Thyroid gland (tissue), 4 donors: Measurements from ENCODE around the gene TMPRSS13.

Source experiments
- POLR2A ChIP-seq, 2 donors: fragments of 450-650 bp; IDR thresholded peaks; one replicate each; pipeline ENCODE4 v1.6.1; 2017; ENCODE audit warnings: antibody characterized with exemption in 2 of 2, mild to moderate bottlenecking in 2 of 2, moderate library complexity in 1 of 2
- TF ChIP-seq, protein P1 (sequence below), 6 experiments: fragments of 200-600 bp in 3 of 6; fragments of 450-650 bp in 3 of 6; sonication (generic) in 3 of 6; IDR thresholded peaks; one replicate each; pipeline ENCODE4 v1.5.1; 2016 to 2019; ENCODE audit warnings: antibody characterized with exemption in 6 of 6, mild to moderate bottlenecking in 2 of 6, inconsistent platforms in 1 of 6, moderate library complexity in 1 of 6

DNA sequence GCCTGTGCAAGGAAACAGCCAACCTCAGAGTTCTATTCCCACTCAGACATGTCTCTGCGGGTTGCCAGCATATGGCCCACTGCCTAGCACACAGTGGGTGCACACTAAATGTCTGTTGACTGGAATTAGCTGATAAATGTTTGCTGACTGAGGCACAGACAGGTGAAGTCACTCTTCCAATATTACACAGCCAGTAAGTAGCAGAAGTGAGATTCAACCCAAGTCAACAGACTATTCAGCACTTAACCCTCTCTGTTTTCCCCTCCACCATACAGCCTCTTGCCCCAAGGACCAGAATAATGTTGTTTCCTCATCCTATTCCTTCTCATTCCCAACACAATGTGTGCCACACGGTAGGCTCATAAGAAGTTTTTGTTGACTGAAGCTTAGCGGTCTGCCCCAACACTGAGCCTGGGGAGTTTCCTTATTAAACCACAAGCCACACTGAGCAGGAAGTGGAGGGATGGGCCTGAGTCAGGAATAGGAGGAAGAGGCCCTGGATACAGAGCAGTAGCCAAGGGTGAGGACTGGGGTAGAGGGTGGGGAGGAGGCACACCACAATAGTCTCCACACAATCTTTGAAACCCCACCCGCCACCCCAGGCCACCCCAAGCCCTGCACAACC lies 41.3 kb upstream of the TMPRSS13 start:
- TF ChIP-seq, protein P1, sequence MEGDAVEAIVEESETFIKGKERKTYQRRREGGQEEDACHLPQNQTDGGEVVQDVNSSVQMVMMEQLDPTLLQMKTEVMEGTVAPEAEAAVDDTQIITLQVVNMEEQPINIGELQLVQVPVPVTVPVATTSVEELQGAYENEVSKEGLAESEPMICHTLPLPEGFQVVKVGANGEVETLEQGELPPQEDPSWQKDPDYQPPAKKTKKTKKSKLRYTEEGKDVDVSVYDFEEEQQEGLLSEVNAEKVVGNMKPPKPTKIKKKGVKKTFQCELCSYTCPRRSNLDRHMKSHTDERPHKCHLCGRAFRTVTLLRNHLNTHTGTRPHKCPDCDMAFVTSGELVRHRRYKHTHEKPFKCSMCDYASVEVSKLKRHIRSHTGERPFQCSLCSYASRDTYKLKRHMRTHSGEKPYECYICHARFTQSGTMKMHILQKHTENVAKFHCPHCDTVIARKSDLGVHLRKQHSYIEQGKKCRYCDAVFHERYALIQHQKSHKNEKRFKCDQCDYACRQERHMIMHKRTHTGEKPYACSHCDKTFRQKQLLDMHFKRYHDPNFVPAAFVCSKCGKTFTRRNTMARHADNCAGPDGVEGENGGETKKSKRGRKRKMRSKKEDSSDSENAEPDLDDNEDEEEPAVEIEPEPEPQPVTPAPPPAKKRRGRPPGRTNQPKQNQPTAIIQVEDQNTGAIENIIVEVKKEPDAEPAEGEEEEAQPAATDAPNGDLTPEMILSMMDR (IDR thresholded peaks at IDR 0.05), result no peak
- no peak for TF ChIP-seq POLR2A (IDR thresholded peaks at IDR 0.05)
